GM19468 (cell line): ENCODE data around the gene DPP9.
"Not testable (repeated sequence)": the region's sequence is repeated elsewhere in the genome, so short reads cannot be mapped to it uniquely, and the experiment has no call there.

ENCODE experiments used
- ATAC-seq: cut with Tn5 transposase; IDR thresholded peaks from one replicate; pipeline ENCODE4 v1.9.1; 2021; ENCODE audit warnings: mild to moderate bottlenecking, moderate library complexity, moderate number of reproducible peaks; ENCODE audit not compliant: unreplicated experiment; ENCODE audit errors: extremely low read depth

Gene DPP9

DNA sequence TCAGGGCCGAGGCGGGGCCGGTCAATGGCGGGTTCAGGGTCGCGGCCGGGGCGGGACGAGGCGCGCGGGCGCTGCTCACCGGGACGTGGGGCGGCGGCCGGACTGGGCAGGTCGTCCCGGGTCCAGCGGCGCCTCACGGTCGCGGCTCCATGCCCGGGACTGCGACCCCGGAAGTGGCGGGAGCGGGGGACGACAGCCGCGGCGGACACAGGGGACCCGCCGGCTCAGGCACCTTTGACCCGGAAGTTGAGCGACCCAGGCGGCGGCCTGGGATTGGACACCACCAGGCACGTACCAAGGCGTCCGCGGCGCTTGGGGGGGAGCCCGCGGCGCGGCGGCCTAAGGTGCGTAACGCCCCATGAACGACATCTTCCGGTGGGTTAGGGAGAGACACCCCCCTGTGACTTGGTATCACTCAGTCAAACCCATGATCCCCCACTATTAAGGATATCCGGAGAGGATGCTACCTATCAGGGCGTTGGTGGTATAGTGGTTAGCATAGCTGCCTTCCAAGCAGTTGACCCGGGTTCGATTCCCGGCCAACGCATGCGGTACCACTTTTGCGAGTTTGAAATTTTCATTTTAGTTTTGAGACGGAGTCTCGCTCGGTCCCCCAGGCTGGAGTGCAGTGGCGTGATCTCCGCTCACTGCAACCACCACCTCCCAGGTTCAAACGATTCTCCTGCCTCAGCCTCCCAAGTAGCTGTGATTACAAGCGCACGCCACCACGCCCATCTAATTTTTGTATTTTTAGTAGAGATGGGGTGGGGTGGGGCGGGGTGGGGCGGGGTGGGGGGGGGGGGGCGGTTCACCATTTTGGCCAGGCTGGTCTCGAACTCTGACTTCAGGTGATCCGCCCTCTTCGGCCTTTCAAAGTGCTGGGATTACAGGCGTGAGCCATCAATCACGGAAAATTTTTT lies at the start of gene DPP9:
TSS of gene DPP9 (minus strand) at position 248 of the 920 bp plus-strand sequence. CDS start 3,936 bp downstream, outside the sequence.
- peak; percentile 86 for ATAC-seq

DNA sequence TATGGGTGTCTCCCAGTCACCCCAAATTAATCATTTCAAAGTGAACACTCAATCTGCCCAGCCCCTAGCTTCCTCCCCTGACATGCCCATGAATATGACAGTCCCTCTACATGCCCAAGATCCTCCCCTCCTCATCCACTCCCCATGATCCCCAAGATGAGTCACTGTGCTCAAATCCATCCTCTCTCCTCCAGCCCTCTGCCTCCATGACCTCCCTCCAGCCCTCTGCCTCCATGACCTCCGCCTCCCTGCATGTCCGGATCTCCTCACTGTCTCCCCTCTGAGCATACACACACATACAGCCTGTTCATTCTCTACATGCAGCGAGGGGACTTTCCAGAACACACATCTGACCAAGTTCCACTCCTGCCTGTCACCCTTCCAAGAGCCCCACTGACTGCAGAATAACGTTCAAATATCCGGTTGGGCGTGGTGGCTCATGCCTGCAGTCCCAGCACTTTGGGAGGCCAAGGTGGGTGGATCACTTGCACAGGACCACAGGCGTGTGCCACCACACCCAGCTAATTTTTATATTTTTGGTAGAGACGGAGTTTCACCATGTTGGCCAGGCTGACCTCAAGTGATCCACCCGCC lies 49.5 kb upstream of the DPP9 start:
- no peak for ATAC-seq

DNA sequence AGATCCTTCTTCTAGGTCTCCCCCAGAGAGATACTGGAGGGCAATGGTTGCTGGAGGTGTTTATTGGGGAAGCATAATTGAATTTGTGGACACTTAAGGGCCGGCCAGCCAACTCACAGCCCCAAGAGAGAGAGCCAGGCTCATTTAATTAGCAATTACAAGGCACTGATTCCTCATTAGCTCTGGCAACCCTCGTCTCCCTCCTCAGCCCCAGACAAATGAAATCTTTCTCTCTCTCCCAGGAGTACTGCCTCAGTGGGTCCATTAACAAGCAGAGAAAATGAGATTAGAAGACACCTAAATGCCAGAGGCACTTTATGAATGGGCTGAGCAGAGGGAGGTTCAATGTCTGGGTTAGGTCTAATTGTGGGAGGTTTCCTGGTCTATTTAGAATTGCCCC lies 48.9 kb upstream of the DPP9 start:
- no peak for ATAC-seq

DNA sequence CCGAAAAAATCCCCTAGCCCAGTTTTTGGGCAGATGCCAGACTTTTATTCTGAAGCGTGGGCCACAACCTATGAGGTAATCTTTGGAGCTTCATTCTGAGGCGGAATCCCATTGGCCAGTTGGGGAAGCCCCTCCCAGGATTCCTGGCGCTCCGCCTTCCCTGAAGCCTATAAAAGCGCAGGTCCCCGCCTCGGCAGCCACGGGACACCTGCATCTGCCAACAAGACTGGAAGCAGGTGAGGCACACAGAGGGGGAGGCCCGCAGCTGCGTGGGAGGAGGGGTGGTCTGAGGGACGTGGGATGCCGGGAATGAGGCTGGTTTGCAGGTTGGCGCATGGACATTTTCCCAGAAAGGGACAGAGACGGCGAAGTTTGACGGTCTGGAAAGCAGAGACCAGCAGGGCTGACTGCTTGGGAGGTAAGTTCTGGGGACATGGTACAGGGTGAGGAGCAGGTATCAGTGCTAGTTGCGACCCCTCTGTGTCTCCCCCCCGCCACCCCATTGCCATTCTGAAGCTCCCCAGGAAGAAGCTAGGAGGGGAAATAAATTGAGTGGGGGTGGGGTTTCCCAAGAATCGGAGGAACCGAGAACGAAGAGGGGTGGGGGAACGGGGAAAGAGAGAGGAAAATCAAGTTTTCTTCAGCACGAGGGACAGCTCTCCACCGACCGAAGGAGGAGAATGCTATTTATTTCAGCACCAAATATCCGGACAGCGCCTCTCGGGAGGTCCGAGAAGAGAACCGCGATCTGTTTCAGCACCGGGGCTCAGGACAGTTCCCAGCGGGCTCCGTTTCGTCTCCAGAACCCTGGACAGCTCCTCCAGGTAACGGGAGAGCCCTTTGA lies 45.5 kb upstream of the DPP9 start:
- no peak for ATAC-seq

DNA sequence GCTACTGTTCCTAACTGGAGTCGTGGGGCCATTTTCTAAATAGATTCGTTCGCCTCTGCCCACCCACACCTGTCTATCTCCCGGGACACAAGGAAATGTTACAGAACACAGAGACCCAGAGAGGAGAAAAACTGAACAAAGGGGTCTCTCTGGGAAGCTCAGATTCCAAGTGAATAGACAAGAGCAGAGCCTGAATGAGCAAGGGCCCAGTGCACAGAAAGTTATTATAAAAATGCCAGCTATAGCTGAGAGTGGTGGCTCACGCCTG lies 40.7 kb upstream of the DPP9 start:
- no peak for ATAC-seq

DNA sequence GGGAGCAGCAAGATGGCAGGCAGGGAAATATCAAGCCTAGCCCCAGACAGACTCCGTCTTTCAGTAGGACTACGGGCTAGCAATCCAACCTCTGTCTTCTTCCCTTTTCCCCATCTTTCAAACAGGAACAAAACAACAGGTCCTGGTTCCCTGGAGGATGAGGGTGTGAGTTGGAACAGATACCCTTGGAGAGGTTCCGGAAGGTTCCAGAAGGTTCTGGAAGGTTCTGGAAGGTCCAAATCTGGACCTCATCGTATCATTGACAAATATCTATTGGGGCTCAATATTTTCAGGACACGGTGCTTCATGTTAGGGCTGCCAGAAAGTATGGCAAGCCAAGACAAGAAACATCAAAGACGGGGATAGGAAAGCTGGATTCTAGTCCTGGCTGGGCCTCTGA lies 39.4 kb upstream of the DPP9 start:
- ATAC-seq = no peak

DNA sequence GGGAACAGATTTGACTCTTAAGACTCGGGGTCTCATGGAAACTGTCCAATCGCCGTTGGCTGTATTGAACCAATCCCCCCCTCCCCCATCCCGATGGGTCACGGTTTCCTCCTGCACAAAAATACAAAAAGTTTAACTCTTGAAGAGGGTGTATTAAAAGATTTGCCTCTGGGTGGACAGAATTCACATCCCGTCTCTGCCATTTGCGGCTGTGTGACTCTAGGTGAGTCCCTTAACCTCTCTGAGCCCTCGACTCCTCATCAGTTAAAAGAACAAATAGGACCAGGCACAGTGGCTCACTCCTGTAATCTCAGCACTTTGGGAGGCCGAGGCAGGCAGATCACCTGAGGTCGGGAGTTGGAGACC lies 36.6 kb upstream of the DPP9 start:
- ATAC-seq = no peak

DNA sequence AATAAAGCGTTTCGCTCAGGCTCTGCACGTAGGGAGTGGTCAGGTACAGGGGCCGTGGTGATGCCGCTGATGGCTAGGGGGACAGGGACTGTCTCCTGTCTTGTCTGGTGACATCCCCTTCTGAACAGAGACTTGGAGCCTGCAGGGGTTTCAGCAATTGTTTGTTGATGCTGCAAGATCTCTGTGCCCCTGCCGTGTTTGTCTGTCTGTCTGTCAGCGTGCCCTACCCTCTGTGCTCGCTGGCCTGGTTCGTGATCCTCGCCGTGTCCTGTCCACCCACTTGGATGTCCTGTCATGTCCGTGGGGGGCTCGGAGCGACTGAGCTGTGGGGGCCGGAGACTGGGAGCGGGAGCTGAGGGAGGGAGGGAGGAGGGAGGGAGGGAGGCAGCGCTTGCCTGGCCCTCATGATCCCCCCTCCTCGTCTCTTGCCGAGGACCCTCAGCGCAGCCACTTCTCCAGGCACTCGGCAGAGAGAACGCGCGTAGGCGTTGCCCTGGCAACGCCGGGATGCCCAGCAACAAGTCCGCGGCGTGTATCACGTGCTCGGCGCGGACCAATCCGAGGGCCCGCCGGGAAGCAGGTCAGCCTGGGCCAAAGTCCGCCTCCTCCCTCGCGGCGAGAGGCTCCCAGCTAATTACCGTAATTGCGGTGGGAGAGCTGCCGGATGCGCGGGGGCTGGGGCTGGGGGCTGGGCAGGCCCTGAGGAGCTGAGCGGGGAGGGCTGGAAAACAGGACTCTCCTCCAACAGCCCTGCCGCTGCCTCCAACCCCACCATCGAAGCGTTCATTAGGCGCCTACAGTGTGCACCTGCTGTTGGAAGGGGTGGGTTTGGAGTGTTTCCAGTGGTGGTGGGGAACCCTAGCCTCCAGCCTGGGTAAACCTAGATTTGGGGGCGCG lies 36.0 kb upstream of the DPP9 start:
- no peak for ATAC-seq

DNA sequence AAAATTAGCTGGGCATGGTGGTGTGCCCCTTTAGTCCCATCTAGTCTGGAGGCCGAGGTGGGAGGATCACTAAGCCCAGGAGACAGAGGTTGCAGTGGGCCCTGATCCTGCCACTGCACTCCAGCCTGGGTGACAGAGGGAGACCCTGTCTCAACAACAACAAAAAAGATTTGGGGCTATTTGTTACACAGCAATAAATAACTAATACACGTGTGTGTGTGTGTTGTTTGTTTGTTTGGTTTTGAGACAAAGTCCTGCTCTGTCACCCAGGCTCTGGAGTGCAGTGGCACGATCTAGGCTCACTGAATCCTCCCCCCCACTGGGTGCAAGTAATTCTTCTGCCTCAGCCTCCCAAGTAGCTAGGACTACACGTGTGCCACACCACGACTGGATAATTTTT lies 35.0 kb upstream of the DPP9 start:
- ATAC-seq = no peak

DNA sequence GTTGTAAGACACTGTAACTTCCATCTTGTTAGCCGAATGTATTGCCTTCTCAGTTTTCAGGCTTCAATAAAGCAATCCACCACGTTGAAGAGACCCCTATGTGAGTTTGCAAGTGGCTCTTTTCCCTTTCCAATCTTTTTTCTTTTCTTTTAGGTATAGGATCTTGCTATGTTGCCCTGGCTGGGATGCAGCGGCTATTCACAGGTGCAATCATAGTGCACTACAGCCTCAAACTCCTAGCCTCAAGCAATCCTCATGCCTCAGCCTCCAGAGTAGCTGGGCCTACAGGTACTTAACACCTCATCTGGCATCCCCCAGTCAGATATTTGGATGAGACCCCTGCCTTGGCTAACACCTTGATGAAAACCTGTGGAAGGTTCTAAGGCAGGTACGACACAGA lies 34.4 kb upstream of the DPP9 start:
- no peak for ATAC-seq

DNA sequence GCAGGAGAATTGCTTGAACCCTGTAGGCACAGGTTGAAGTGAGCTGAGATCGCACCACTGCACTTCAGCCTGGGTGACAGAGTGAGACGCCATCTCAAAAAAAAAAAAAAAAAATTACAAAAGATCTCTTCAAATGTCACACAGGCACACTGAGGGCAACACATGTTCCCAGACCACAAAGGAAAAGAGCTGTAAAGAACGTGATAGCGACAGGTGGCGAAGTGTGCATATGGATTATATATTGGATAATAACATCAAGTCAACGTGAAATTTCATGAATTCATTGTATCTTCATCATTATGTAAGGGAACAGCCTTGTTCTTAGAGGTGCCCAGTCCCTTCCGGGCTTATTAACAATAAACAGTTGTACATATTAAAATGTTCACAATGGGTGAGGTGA lies 31.8 kb upstream of the DPP9 start:
- ATAC-seq = no peak

DNA sequence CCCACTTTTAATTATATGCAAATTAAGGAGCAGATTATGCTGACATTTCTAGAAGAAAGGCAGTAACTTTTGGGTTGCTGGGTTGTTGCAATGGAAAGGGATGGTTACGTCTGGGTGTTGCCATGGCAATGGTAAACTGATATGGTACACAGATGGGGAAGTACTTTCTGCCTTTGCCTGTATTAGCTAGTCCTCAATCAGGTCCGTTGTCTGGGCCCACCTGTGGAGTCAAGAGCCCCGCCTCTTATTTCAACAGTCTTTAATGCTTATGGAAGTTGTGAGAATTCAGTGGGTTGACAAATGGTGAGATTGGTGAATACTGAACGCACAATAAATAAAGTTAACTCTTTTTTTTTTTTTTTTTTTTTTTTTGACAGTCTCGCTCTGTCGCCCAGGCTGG lies 30.6 kb upstream of the DPP9 start:
- no peak for ATAC-seq

DNA sequence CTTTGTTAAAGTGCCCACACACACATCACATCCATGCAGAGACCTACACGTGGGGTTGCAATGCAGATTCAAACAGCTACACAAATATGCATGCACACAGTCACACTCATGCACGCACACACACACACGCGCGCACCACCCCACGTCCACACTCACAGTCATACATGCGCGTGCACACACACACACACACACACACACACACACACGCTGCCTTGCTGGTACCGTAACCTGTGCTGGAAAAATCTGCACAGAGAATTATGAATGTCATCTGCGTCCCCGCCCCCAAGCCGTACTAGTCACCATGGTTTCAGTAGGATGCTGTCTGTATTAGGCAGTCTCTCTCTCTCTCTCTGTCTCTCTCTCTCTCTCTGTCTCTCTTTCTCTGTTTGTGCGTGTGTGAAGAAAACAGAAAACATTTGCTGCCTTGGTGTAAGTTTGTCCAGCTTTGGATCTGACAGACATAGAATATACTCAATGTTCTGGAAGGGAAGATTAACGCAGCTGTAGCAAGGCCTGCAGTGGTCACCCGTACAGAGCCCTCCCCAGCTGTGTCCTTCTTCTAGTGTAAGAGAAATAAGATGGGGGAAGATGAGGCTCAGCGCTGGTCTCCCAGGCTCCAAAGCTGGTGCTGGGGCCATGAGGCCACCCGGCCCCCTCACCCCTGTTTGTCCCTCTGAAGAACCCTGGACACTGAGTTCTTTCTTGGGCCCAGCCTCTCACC lies 26.4 kb upstream of the DPP9 start:
- ATAC-seq = no peak

DNA sequence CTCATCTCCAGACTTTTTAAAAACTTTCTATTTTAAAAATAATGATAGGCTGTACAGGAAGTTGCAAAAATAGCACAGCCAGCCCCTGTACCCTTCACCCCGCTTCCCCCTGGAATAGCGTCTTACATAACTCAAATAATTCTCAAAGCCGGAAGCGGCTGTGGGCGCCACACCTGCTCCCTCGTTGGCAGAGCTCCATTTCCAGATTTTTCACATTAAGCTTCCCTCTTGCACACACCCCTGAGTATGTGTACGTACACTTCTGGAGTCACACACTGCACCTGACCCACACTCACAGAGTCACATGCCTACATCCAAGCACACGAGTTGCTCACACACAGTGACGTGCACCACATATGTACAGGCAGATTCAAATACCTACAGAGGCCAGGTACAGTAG lies 24.9 kb upstream of the DPP9 start:
- ATAC-seq = no peak

DNA sequence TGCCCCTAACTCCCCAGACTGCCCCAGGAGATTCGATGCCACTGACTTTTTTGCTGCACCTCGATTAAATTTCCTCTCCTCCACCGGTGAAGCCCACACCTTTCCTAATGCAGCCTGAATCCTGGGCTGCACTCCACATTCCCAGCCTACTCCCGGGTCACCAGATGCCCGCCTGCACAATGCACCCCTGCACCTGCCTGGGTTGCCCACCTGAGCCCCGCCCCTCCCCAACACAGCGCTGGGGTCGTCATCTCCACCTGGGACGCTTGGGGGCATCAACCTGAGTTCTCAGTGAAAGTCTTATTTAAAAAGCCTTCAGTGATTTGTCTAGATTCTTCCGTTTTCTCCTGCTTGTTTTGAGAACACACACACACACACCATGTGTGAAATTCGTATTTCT lies 24.5 kb upstream of the DPP9 start:
- no peak for ATAC-seq

DNA sequence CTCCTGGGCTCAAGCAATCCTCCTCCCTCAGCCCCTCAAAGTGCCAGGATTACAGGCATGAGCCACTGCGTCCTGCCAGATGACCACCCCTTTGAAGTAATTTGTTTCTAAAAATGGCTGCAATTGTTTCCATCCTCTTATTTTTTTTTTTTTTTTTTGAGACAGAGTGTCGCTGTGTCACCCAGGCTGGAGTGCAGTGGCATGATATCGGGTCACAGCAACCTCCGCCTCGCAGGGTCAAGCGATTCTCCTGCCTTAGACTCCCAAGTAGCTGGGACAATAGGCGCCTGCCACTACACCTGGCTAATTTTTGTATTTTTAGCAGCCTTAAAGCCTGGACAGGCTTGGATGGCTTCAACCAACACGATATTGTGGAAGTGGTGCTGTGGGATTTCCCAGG lies 22.3 kb upstream of the DPP9 start:
- ATAC-seq = no peak

DNA sequence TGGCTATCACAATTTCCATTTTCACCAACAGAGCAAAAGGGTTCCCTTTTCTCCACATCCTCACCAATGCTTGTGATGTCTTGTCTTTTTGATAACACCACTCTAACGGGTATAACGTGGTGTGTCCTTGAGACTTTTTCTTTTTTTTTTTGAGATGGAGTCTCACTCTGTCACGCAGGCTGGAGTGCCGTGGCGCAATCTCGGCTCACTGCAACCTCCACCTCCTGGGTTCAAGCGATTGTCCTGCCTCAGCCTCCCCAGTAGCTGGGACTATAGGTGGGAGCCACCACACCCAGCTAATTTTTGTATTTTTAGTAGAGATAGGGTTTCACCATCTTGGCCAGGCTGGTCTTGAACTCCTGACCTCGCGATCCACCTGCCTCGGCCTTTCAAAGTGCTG lies 21.5 kb upstream of the DPP9 start:
- not testable (repeated sequence) for ATAC-seq

DNA sequence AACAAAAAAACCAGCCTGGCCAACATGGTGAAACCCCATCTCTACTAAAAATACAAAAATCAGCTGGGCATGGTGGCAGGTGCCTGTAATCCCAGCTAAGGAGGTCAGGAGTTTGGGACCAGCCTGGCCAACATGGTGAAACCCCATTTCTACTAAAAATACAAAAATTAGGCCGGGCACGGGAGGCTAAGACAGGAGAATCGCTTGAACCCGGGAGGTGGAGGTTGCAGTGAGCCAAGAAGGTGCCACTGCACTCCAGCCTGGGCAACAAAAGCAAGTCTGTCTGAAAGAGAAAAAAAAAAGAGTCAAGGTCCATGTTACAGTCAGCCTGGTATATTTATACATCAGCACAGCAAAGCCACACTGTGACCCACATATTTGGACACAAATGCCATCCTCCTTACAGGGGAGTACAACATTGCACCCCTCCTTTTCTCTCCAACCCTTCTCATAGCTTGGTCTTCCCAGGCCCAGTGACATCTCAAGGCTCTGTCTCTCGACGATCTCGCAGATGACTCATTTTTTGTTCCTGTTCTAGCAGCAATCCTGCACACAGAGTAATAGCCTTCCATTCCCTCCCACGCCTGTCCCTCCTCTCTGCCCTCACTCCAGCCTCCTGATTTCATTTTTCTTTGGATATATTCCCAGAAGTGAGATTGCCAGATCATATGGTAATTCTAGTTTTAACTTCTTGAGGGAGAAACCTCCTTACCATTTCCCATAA lies 21.0 kb upstream of the DPP9 start:
- no peak for ATAC-seq
